HepG2 (cell line): ENCODE results near the gene CD72. TPM values are rescaled to one million over a fixed set of nuclear protein-coding genes. Genes with fewer than 3 reads are reported as not detected.
A peak's percentile ranks its signal among the peaks of the same experiment; 100 is the strongest.

Experiments
- KDM5B ChIP-seq: sonication (generic); formaldehyde crosslinking; IDR thresholded peaks from 2 replicates; pipeline ENCODE4 v1.4.0; 2020; ENCODE audit warnings: missing genetic modification reagents, mild to moderate bottlenecking, borderline replicate concordance
- NRL ChIP-seq: sonication (generic); formaldehyde crosslinking; IDR thresholded peaks from 2 replicates; pipeline ENCODE4 v1.5.0; 2020; ENCODE audit warnings: missing genetic modification reagents, mild to moderate bottlenecking, moderate library complexity, borderline replicate concordance
- PHF8 ChIP-seq: sonication (generic); formaldehyde crosslinking; IDR thresholded peaks from 2 replicates; pipeline ENCODE4 v1.5.0; 2020; ENCODE audit warnings: missing genetic modification reagents
- SNAPC5 ChIP-seq: sonication (generic); formaldehyde crosslinking; IDR thresholded peaks from 2 replicates; pipeline ENCODE4 v1.8.1; 2023; ENCODE audit warnings: mild to moderate bottlenecking, missing genetic modification reagents, borderline replicate concordance
- ZNF432 ChIP-seq: sonication (generic); formaldehyde crosslinking; IDR thresholded peaks from 2 replicates; pipeline ENCODE4 v1.5.0; 2020; ENCODE audit warnings: missing genetic modification reagents, mild to moderate bottlenecking, borderline replicate concordance
- ZNF724P ChIP-seq: sonication (generic); formaldehyde crosslinking; IDR thresholded peaks from 2 replicates; pipeline ENCODE4 v1.8.0; 2022; ENCODE audit warnings: missing genetic modification reagents, borderline replicate concordance
- polyA plus RNA-seq, 8 experiments: library from polyadenylated mRNA; depleted of rRNA in 3 of 8; stranded (reverse) in 7 of 8; unstranded in 1 of 8; fragments of >200 nt; fragmentation: Illumina TruSeq in 4 of 8; extraction: Trizol in 4 of 8; gene quantifications; 2 replicates each; pipeline versions ENCODE4 v1.2.1 to v1.2.3, GENCODE V29; 2011 to 2016; ENCODE audit warnings: low read depth in 4 of 8, missing spikeins in 1 of 8, mixed read lengths in 1 of 8; ENCODE audit not compliant: insufficient read depth in 1 of 8
- total RNA-seq, 5 experiments: library from RNA; depleted of rRNA; stranded (reverse); fragments of >200 nt; fragmentation: Illumina TruSeq; extraction: Trizol; gene quantifications; 2 replicates each; pipeline ENCODE4 v1.2.3, GENCODE V29; 2016; ENCODE audit warnings: low read depth in 1 of 5
- TF ChIP-seq, protein P1 (sequence below): fragments of 450-650 bp; IDR thresholded peaks from 2 replicates; pipeline ENCODE4 v1.6.1; 2017; ENCODE audit warnings: mild to moderate bottlenecking
- TF ChIP-seq, protein P2 (sequence below): sonication (generic); formaldehyde crosslinking; IDR thresholded peaks from 2 replicates; pipeline ENCODE4 v1.4.0; 2020; ENCODE audit warnings: missing genetic modification reagents

The CD72 gene
- total and polyA plus RNA-seq, 2 of the 13 experiments (the other 11 are each of a cell fraction or from before 2014, with no cell fraction given) = 0.18 to 1.1 TPM

GRCh38 chr9:35603986-35604577, 14.1 kb downstream of the CD72 start (continued):
- TF ChIP-seq SNAPC5 (peak; percentile 83; the same call in 1 of the 2 replicates), PHF8 (CRISPR knock-in tag) (peak; percentile 42; the same call in 1 of the 2 replicates), ZNF724P (no peak; the same call in 1 of the 2 replicates), KDM5B (peak; percentile 79; the same call in 1 of the 2 replicates), NRL (peak; percentile 88; the same call in 1 of the 2 replicates), ZNF432 (CRISPR knock-in tag) (no peak)
- TF ChIP-seq, protein P1, sequence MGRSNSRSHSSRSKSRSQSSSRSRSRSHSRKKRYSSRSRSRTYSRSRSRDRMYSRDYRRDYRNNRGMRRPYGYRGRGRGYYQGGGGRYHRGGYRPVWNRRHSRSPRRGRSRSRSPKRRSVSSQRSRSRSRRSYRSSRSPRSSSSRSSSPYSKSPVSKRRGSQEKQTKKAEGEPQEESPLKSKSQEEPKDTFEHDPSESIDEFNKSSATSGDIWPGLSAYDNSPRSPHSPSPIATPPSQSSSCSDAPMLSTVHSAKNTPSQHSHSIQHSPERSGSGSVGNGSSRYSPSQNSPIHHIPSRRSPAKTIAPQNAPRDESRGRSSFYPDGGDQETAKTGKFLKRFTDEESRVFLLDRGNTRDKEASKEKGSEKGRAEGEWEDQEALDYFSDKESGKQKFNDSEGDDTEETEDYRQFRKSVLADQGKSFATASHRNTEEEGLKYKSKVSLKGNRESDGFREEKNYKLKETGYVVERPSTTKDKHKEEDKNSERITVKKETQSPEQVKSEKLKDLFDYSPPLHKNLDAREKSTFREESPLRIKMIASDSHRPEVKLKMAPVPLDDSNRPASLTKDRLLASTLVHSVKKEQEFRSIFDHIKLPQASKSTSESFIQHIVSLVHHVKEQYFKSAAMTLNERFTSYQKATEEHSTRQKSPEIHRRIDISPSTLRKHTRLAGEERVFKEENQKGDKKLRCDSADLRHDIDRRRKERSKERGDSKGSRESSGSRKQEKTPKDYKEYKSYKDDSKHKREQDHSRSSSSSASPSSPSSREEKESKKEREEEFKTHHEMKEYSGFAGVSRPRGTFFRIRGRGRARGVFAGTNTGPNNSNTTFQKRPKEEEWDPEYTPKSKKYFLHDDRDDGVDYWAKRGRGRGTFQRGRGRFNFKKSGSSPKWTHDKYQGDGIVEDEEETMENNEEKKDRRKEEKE = no peak
- TF ChIP-seq, protein P2, sequence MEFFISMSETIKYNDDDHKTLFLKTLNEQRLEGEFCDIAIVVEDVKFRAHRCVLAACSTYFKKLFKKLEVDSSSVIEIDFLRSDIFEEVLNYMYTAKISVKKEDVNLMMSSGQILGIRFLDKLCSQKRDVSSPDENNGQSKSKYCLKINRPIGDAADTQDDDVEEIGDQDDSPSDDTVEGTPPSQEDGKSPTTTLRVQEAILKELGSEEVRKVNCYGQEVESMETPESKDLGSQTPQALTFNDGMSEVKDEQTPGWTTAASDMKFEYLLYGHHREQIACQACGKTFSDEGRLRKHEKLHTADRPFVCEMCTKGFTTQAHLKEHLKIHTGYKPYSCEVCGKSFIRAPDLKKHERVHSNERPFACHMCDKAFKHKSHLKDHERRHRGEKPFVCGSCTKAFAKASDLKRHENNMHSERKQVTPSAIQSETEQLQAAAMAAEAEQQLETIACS = no peak
